Gastroesophageal sphincter (tissue), 4 donors: Measurements from ENCODE around the gene ANP32A. TPM values are rescaled to one million over a fixed set of nuclear protein-coding genes. Genes with fewer than 3 reads are reported as not detected.

Source experiments
- ATAC-seq: fragments of 150-250 bp; one replicate; pipeline ENCODE4 v1.9.1; 2016; ENCODE audit warnings: mild to moderate bottlenecking, moderate library complexity
- H3K27ac ChIP-seq, 4 donors: fragments of 200-600 bp; sonication (generic) in 3 of 4; 1 replicate in 3 of 4; 2 replicates in 1 of 4; pipeline ENCODE4 v1.5.1; 2016 to 2019
- H3K27me3 ChIP-seq: fragments of 200-600 bp; sonication (generic); one replicate; pipeline ENCODE4 v1.5.1; 2019
- H3K36me3 ChIP-seq, 2 donors: fragments of 200-600 bp; sonication (generic); one replicate each; pipeline ENCODE4 v1.5.1; 2019; ENCODE audit warnings: control low read depth in 1 of 2
- H3K4me1 ChIP-seq, 3 donors: fragments of 200-600 bp; sonication (generic); 1 replicate in 2 of 3; 2 replicates in 1 of 3; pipeline ENCODE4 v1.5.1; 2016 to 2019; ENCODE audit warnings: control low read depth in 2 of 3
- H3K4me3 ChIP-seq, 2 donors: fragments of 200-600 bp; sonication (generic); one replicate each; pipeline ENCODE4 v1.5.1; 2019; ENCODE audit warnings: mild to moderate bottlenecking in 1 of 2, moderate library complexity in 1 of 2
- H3K9me3 ChIP-seq, 3 donors: fragments of 200-600 bp; sonication (generic); one replicate each; pipeline ENCODE4 v1.5.1; 2017 to 2019; ENCODE audit warnings: control low read depth in 2 of 3
- EP300 ChIP-seq: sonication (generic); formaldehyde crosslinking; IDR thresholded peaks from one replicate; pipeline ENCODE4 v1.6.1; 2017; ENCODE audit warnings: antibody characterized with exemption, mild to moderate bottlenecking
- POLR2A ChIP-seq, 2 donors: fragments of 450-650 bp; IDR thresholded peaks; one replicate each; pipeline ENCODE4 v1.6.1; 2017; ENCODE audit warnings: antibody characterized with exemption in 2 of 2, mild to moderate bottlenecking in 2 of 2, moderate library complexity in 1 of 2
- POLR2AphosphoS5 ChIP-seq: sonication (generic); formaldehyde crosslinking; IDR thresholded peaks from one replicate; pipeline ENCODE4 v1.6.1; 2017; ENCODE audit warnings: antibody characterized with exemption
- WGBS, 2 donors: methylation state at CpG; one replicate each; pipeline ENCODE4 v1.1.5; 2018; ENCODE audit warnings: low coverage in 1 of 2; 5-methylcytosine and 5-hydroxymethylcytosine counted together
- total RNA-seq, 4 donors: library from RNA; depleted of rRNA; stranded (reverse); fragments of >200 nt; gene quantifications; one replicate each; pipeline ENCODE4 v1.1.0, GENCODE V29; 2016
- TF ChIP-seq, protein P1 (sequence below), 4 experiments: fragments of 200-600 bp in 2 of 4; fragments of 450-650 bp in 2 of 4; sonication (generic) in 1 of 4; IDR thresholded peaks; one replicate each; pipeline ENCODE4 v1.5.1; 2017 to 2019; ENCODE audit warnings: antibody characterized with exemption in 4 of 4, mild to moderate bottlenecking in 2 of 4, moderate library complexity in 2 of 4

ANP32A gene
- total RNA-seq, 4 donors from 2014 or later = 42.4 to 75.0 (median 55.6) TPM

DNA sequence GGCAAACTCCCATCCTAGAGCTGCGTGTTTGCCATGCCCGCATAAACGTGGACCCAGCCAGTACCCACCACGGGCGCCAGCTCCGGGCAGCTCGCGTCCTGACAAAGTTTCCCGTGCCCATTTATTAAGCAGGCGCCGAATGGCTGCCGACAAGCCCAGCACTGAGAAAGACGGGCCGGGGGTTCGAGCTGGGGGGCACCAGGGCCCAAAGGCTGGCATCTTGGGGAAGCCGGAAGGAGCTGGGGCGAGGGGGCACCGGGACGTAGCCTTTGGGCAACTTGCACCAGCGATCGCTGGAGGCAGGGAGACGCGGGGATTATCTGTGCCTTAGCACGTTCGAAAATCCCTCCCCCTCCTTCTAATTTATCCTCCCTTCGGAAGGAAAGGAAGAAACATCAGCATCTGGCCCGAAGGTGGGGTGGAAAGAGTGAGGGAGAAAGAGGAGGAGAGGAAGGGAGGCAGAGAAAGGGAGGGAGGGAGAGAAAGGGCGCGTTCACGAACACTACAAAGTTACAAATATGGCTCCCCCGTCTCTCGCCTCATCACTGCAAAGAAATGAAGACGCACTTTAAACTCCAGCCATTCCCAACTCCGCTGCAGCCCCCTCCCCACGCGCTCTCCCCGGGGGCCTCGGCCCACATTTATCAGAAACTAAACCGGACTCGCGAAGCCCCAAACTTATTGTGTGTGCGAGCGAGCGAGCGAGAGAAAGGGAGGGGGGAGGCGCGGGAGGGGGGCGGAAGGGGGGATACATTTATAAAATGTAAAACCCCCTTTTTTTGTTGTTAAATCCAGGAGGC lies 1.0 kb downstream of the ANP32A start:
- TF ChIP-seq POLR2A (IDR thresholded peaks at IDR 0.05) (peak; percentile 17 to 36), POLR2AphosphoS5 (peak; percentile 65), EP300 (no peak)
- TF ChIP-seq, protein P1, sequence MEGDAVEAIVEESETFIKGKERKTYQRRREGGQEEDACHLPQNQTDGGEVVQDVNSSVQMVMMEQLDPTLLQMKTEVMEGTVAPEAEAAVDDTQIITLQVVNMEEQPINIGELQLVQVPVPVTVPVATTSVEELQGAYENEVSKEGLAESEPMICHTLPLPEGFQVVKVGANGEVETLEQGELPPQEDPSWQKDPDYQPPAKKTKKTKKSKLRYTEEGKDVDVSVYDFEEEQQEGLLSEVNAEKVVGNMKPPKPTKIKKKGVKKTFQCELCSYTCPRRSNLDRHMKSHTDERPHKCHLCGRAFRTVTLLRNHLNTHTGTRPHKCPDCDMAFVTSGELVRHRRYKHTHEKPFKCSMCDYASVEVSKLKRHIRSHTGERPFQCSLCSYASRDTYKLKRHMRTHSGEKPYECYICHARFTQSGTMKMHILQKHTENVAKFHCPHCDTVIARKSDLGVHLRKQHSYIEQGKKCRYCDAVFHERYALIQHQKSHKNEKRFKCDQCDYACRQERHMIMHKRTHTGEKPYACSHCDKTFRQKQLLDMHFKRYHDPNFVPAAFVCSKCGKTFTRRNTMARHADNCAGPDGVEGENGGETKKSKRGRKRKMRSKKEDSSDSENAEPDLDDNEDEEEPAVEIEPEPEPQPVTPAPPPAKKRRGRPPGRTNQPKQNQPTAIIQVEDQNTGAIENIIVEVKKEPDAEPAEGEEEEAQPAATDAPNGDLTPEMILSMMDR (IDR thresholded peaks at IDR 0.05) = no peak
- Histone ChIP-seq H3K9me3 (no peaks in the 10 kb centered on the region), H3K36me3 (no peaks in the 10 kb centered on the region), H3K4me1 (peaks cover 0 to 34% (median 11%) of the 10 kb centered on the region in 3 donors), H3K4me3 (peak overlapping the region; percentile 58 to 98), H3K27me3 (no peaks in the 10 kb centered on the region), H3K27ac (peak overlapping the region; percentile 91 to 98 (median 96))
- WGBS, 2 donors = 0 to 1% methylated on average over 21 to 24 of the region's 48 CpGs
- peak; percentile 18 for ATAC-seq

DNA sequence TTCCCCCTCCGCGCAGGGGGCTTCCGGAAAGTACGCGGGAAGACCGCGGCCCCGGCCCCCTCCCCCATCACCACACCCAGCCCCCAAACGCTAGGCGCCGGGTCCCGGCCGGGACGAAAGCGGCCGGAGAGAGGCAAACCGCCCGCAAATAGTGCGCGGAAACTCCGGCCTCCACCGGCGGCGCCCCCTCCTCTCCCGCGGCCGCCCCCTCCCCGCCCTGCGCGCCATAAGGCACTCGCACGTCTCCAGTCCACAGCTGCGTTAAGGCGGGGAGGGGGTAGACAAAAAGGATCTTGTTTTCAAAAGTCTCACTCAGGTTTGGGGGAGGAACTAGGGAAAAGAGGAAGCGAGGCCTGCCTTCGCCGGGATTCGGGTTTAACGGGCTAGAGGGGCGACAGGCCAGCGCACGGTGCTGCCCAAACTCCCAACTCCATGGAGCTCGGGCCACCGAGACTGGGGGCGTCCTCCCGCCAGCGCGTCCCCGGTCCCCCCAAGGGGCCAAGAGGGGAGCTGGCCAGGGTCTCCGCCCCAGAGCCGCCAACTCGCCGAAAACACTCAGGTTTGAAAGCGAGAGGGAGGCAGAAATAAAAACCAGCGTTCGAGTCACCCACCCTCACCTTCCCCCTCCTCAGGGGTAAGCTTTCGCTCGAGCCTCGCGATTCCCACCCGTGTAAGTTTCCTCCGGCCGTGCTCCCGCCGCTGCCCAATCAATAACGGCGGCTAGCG lies 1.8 kb downstream of the ANP32A start:
- peak; percentile 17 to 35 for TF ChIP-seq POLR2A (IDR thresholded peaks at IDR 0.05)
- TF ChIP-seq POLR2AphosphoS5 = no peak
- TF ChIP-seq EP300 = no peak
- TF ChIP-seq, protein P1 (IDR thresholded peaks at IDR 0.05) = peak in 1 of 4 experiments; percentile 7
- Histone ChIP-seq H3K36me3 (no peaks in the 10 kb centered on the region), H3K27me3 (no peaks in the 10 kb centered on the region), H3K27ac (peak overlapping the region; percentile 91 to 98 (median 96)), H3K9me3 (no peaks in the 10 kb centered on the region), H3K4me3 (peak overlapping the region; percentile 58 to 98), H3K4me1 (peaks cover 0 to 42% (median 11%) of the 10 kb centered on the region in 3 donors)
- no peak for ATAC-seq
- WGBS, 2 donors = 0 to 1% methylated on average over 7 to 10 of the region's 68 CpGs

DNA sequence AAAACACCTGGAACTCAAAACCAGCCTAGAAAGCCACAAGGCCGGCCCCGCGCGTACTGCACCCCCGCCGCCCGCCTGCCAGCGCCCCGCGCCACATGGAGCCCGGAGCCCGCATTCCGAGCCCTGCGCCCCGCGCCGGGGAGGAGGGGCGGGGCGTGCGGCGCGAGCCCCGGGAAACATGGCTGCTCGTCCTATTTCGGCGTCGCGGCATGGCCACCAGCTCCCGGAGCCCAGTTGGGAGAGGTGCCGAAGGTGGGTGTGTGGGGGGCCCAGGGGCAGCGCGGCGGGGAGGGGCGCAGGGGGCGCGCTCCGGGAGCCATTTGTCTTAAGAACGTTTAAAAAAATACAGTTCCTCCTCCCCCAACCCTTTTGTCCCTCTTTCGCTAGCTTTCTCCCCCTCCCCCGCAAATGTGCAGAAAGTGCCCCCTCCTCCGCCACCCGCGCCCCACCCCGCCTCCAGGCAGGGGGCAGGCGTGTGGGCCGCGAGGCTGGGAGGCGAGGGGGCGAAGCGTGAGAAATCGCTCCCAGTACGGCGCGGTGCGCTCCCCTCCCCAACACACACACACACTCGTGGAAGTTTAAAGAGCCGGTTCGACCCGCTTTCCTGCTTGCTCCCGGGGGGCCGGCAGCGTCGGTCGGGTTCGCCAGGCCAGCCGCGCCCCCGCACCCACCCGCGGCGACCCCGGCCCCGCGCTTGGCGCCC lies 2.5 kb downstream of the ANP32A start:
- Histone ChIP-seq H3K36me3 (no peaks in the 10 kb centered on the region), H3K27ac (peak overlapping the region; percentile 91 to 98 (median 96)), H3K9me3 (no peaks in the 10 kb centered on the region), H3K27me3 (no peaks in the 10 kb centered on the region), H3K4me3 (peak overlapping the region; percentile 58 to 98), H3K4me1 (peaks cover 0 to 49% (median 15%) of the 10 kb centered on the region in 3 donors)
- WGBS, 2 donors = 0% methylated on average over 5 to 12 of the region's 75 CpGs
- peak; percentile 26 for ATAC-seq
- peak; percentile 40 for TF ChIP-seq POLR2AphosphoS5
- TF ChIP-seq EP300 = no peak
- TF ChIP-seq POLR2A (IDR thresholded peaks at IDR 0.05) = peak in 1 of 2 donors; percentile 6
- TF ChIP-seq, protein P1 (IDR thresholded peaks at IDR 0.05) = no peak

DNA sequence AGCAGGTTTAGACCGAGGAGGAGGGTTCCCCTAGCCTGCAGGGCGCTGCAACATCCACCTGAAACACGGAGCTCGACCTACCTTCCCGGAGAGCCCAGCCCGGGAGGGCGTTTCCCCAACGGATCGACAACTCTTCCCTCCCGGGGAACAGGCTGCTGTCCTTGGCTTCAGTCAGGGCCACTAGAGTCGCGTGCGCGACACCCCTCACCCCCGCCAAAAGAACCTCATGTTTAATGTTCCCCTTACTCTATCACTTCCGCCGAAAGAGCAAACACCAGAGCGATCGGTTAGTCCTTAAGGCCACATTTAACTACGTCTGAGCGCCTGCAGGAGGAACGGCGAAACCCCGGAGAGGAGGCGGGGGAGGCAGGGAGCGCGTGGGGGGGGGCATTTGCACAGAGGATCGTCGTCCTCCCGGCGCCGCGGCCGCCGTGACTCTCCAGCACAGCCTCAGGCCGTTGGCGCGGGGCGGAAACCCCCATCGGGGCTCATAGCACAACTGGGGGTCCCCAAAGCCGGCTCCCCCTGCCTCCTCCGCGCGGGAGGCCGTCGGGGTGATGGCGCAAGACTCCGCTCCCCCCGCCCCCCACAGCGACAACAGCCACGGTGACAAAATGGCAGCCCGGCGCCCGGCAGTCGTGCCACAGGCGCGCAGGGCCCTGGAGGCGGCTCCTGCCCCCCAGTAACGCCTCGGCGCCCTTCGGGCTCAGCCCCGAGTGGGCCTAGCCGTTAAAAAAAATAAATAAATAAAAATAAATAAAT lies 3.2 kb downstream of the ANP32A start:
- 0% methylated on average over 7 to 10 of the region's 64 CpGs for WGBS, 2 donors
- no peaks in the 10 kb centered on the region for H3K27me3 ChIP-seq
- H3K36me3 ChIP-seq = no peaks in the 10 kb centered on the region
- peak overlapping the region; percentile 91 to 98 (median 96) for H3K27ac ChIP-seq
- no peaks in the 10 kb centered on the region for H3K9me3 ChIP-seq
- H3K4me3 ChIP-seq = peak overlapping the region; percentile 58 to 98
- ATAC-seq = peak; percentile 19
- H3K4me1 ChIP-seq = peaks cover 0 to 54% (median 22%) of the 10 kb centered on the region in 3 donors
- TF ChIP-seq POLR2A (IDR thresholded peaks at IDR 0.05) (peak in 1 of 2 donors; percentile 8), EP300 (no peak), POLR2AphosphoS5 (no peak)
